ENCODE results near the gene SGCB.

SGCB gene

GRCh38 chr4:52032005-52032404 is 6.1 kb downstream of the SGCB start:
- no peak for DNase-seq (ENCODE audit: low read depth in 2 of 2)
- no peak for TF ChIP-seq CTCF (IDR thresholded peaks at IDR 0.05; ENCODE audit: low read depth, low read length)

GRCh38 chr4:52028970-52029369 is 9.1 kb downstream of the SGCB start:
- no peak for TF ChIP-seq CTCF (IDR thresholded peaks at IDR 0.05; ENCODE audit: low read depth, low read length)
- peak; percentile 52 to 60 for DNase-seq (ENCODE audit: low read depth in 2 of 2)
- H3K4me3 ChIP-seq (replicated peaks in 1 of 2; ENCODE audit: low read depth in 2 of 2, low read length in 2 of 2), result no peak overlapping the region

More at GRCh38 chr4:52032005-52032404, 6.1 kb downstream of the SGCB start:
- no peak overlapping the region for H3K4me3 ChIP-seq (replicated peaks in 1 of 2; ENCODE audit: low read depth in 2 of 2, low read length in 2 of 2)

- peak; percentile 24 to 41 for DNase-seq (ENCODE audit: low read depth in 2 of 2)
- no peak within 1 kb of the TSS for H3K4me3 ChIP-seq (replicated peaks in 1 of 2; ENCODE audit: low read depth in 2 of 2, low read length in 2 of 2)
- TF ChIP-seq CTCF (IDR thresholded peaks at IDR 0.05; ENCODE audit: low read depth, low read length), result no peak
These were observed 18.0 kb downstream of the SGCB start, which contains the start of gene LRRC66 for GRCh38 chr4:52019936-52020657. TSS of gene LRRC66 (minus strand) at chr4:52020363. CDS start at chr4:52017613, 2,750 bp downstream.

- TF ChIP-seq CTCF (IDR thresholded peaks at IDR 0.05; ENCODE audit: low read depth, low read length), result no peak
- no peak for DNase-seq (ENCODE audit: low read depth in 2 of 2)
- no peak overlapping the region for H3K4me3 ChIP-seq (replicated peaks in 1 of 2; ENCODE audit: low read depth in 2 of 2, low read length in 2 of 2)
These were observed 20.3 kb downstream of the SGCB start for GRCh38 chr4:52017814-52018213.

- no peak for TF ChIP-seq CTCF (IDR thresholded peaks at IDR 0.05; ENCODE audit: low read depth, low read length)
- no peak overlapping the region for H3K4me3 ChIP-seq (replicated peaks in 1 of 2; ENCODE audit: low read depth in 2 of 2, low read length in 2 of 2)
- DNase-seq (ENCODE audit: low read depth in 2 of 2), result no peak
These were observed 21.1 kb downstream of the SGCB start for GRCh38 chr4:52016981-52017380.

- H3K4me3 ChIP-seq (replicated peaks in 1 of 2; ENCODE audit: low read depth in 2 of 2, low read length in 2 of 2), result no peak overlapping the region
- no peak for TF ChIP-seq CTCF (IDR thresholded peaks at IDR 0.05; ENCODE audit: low read depth, low read length)
- peak in 1 of 2 donors; percentile 17 for DNase-seq (ENCODE audit: low read depth in 2 of 2)
These were observed 22.7 kb downstream of the SGCB start for GRCh38 chr4:52015366-52015765.

Measured in cardiac fibroblast (primary cell).